Hepatocyte (in vitro differentiated cells): ENCODE measurements around the gene FOXA1. TPM values are rescaled to one million over a fixed set of nuclear protein-coding genes. Genes with fewer than 3 reads are reported as not detected.

ENCODE experiments used
- DNase-seq: peaks from one replicate; pipeline ENCODE4 v3.0.0-alpha.2; 2016; ENCODE audit warnings: low spot score
- H2AFZ ChIP-seq: fragments of 200-600 bp; sonication (generic); 2 replicates; pipeline ENCODE4 v1.6.0; 2016; ENCODE audit warnings: antibody characterized with exemption, mild to moderate bottlenecking
- H3K27ac ChIP-seq: fragments of 200-600 bp; sonication (generic); 2 replicates; pipeline ENCODE4 v1.5.1; 2016; ENCODE audit warnings: mild to moderate bottlenecking
- H3K27me3 ChIP-seq: fragments of 200-600 bp; sonication (generic); 2 replicates; pipeline ENCODE4 v1.6.1; 2016
- H3K36me3 ChIP-seq: fragments of 200-600 bp; sonication (generic); replicated peaks from 2 replicates; pipeline ENCODE4 v1.5.1; 2016; ENCODE audit warnings: low read depth; ENCODE audit not compliant: insufficient read depth
- H3K4me1 ChIP-seq: fragments of 200-600 bp; sonication (generic); 2 replicates; pipeline ENCODE4 v1.5.1; 2016; ENCODE audit warnings: mild to moderate bottlenecking, moderate library complexity; ENCODE audit not compliant: insufficient read depth
- H3K4me2 ChIP-seq: fragments of 200-600 bp; sonication (generic); 2 replicates; pipeline ENCODE4 v1.6.0; 2016
- H3K4me3 ChIP-seq: fragments of 200-600 bp; sonication (generic); 2 replicates; pipeline ENCODE4 v1.5.1; 2016; ENCODE audit warnings: mild to moderate bottlenecking
- H3K79me2 ChIP-seq: fragments of 200-600 bp; sonication (generic); 2 replicates; pipeline ENCODE4 v1.6.0; 2017; ENCODE audit warnings: mild to moderate bottlenecking
- H3K9me2 ChIP-seq: fragments of 200-600 bp; sonication (generic); replicated peaks from 2 replicates; pipeline ENCODE4 v1.6.0; 2017; ENCODE audit warnings: mild to moderate bottlenecking; ENCODE audit not compliant: insufficient read depth
- H3K9me3 ChIP-seq: fragments of 200-600 bp; sonication (generic); 2 replicates; pipeline ENCODE4 v1.5.1; 2016; ENCODE audit warnings: low read depth, mild to moderate bottlenecking
- H4K20me1 ChIP-seq: fragments of 200-600 bp; sonication (generic); 2 replicates; pipeline ENCODE4 v1.6.0; 2016; ENCODE audit warnings: mild to moderate bottlenecking; ENCODE audit not compliant: insufficient read depth, poor library complexity, severe bottlenecking
- CTCF ChIP-seq: fragments of 200-600 bp; sonication (generic); IDR thresholded peaks from 2 replicates; pipeline ENCODE4 v1.5.1; 2016; ENCODE audit warnings: antibody characterized with exemption, mild to moderate bottlenecking; ENCODE audit not compliant: poor library complexity
- EZH2 ChIP-seq: fragments of 200-600 bp; sonication (generic); IDR thresholded peaks from 2 replicates; pipeline ENCODE4 v1.6.1; 2016; ENCODE audit warnings: antibody characterized with exemption, mild to moderate bottlenecking, borderline replicate concordance
- EZH2phosphoT487 ChIP-seq: fragments of 200-600 bp; sonication (generic); IDR thresholded peaks from one replicate; pipeline ENCODE4 v1.6.1; 2018; ENCODE audit warnings: antibody characterized with exemption, mild to moderate bottlenecking, low read depth, moderate library complexity; ENCODE audit not compliant: unreplicated experiment, severe bottlenecking
- WGBS: methylation state at CpG from one replicate; pipeline ENCODE4 v1.1.6; 2016; ENCODE audit warnings: low lambda C conversion rate; ENCODE audit errors: missing lambda C conversion rate; 5-methylcytosine and 5-hydroxymethylcytosine counted together
- polyA plus RNA-seq: library from polyadenylated mRNA; unstranded; fragments of >200 nt; fragmentation: Nextera tagmentation; extraction: Ambion mirVana; gene quantifications from 2 replicates; pipeline ENCODE4 v1.2.1, GENCODE V29; 2016
- total RNA-seq: library from RNA; depleted of rRNA; stranded (reverse); fragments of >200 nt; gene quantifications from 2 replicates; pipeline ENCODE4 v1.2.3, GENCODE V29; 2014

Gene FOXA1
- total and polyA plus RNA-seq, 2 experiments from 2014 or later, result 85.7 to 89.2 TPM

- Histone ChIP-seq H3K9me2 (no peaks in the 10 kb centered on the region), H3K4me3 (no peak overlapping the region), H3K4me1 (peaks cover 4% of the 10 kb centered on the region), H3K27ac (no peak overlapping the region), H3K27me3 (peaks cover 19% of the 10 kb centered on the region), H3K79me2 (no peaks in the 10 kb centered on the region), H3K4me2 (no peak overlapping the region), H2AFZ (no peak overlapping the region), H3K36me3 (no peaks in the 10 kb centered on the region), H3K9me3 (no peaks in the 10 kb centered on the region), H4K20me1 (no peaks in the 10 kb centered on the region)
- WGBS, result 49% methylated on average over 9 of the region's 9 CpGs
- no peak for DNase-seq
- TF ChIP-seq EZH2 (no peak), EZH2phosphoT487 (no peak), CTCF (no peak)
Observed at GRCh38 chr14:37579274-37579673, 15.8 kb downstream of the FOXA1 start.

- Histone ChIP-seq H3K27ac (no peak overlapping the region), H3K36me3 (no peaks in the 10 kb centered on the region), H3K9me3 (no peaks in the 10 kb centered on the region), H3K9me2 (no peaks in the 10 kb centered on the region), H4K20me1 (no peaks in the 10 kb centered on the region), H3K27me3 (no peaks in the 10 kb centered on the region), H3K79me2 (peaks cover 8% of the 10 kb centered on the region), H3K4me1 (no peaks in the 10 kb centered on the region), H3K4me2 (no peak overlapping the region), H2AFZ (no peak overlapping the region), H3K4me3 (no peak overlapping the region)
- no peak for TF ChIP-seq EZH2
- no peak for TF ChIP-seq CTCF
- no peak for TF ChIP-seq EZH2phosphoT487
- no peak for DNase-seq
- 51% methylated on average over 2 of the region's 2 CpGs for WGBS
Observed at GRCh38 chr14:37573356-37573755, 21.7 kb downstream of the FOXA1 start.

GRCh38 chr14:37571391-37571790 is 23.7 kb downstream of the FOXA1 start:
- Histone ChIP-seq H3K9me3 (no peaks in the 10 kb centered on the region), H3K4me2 (no peak overlapping the region), H4K20me1 (no peaks in the 10 kb centered on the region), H3K4me1 (no peaks in the 10 kb centered on the region), H2AFZ (no peak overlapping the region), H3K9me2 (no peaks in the 10 kb centered on the region), H3K27ac (no peak overlapping the region), H3K36me3 (no peaks in the 10 kb centered on the region), H3K79me2 (peaks cover 10% of the 10 kb centered on the region), H3K27me3 (no peaks in the 10 kb centered on the region), H3K4me3 (no peak overlapping the region)
- 91% methylated on average over 4 of the region's 4 CpGs for WGBS
- DNase-seq, result no peak
- TF ChIP-seq EZH2 (no peak), EZH2phosphoT487 (no peak)

- no peaks in the 10 kb centered on the region for H3K4me1 ChIP-seq
- H2AFZ ChIP-seq, result no peak overlapping the region
- no peak overlapping the region for H3K27ac ChIP-seq
- TF ChIP-seq EZH2, result no peak
- TF ChIP-seq EZH2phosphoT487, result no peak
- TF ChIP-seq CTCF, result no peak
- no peaks in the 10 kb centered on the region for H3K27me3 ChIP-seq
- no peaks in the 10 kb centered on the region for H4K20me1 ChIP-seq
- no peaks in the 10 kb centered on the region for H3K36me3 ChIP-seq
- H3K9me3 ChIP-seq, result no peaks in the 10 kb centered on the region
- no peaks in the 10 kb centered on the region for H3K9me2 ChIP-seq
- no peak for DNase-seq
- no peak overlapping the region for H3K4me2 ChIP-seq
- H3K4me3 ChIP-seq, result no peak overlapping the region
- peaks cover 16% of the 10 kb centered on the region for H3K79me2 ChIP-seq
- WGBS, result 88% methylated on average over 7 of the region's 7 CpGs
Observed at GRCh38 chr14:37569729-37570128, 25.3 kb downstream of the FOXA1 start.
